ENCODE data around the gene CHN1. TPM values are rescaled to one million over a fixed set of nuclear protein-coding genes. Genes with fewer than 3 reads are reported as not detected.

Gene CHN1
- polyA plus RNA-seq, 1 donor (not counting 4 experiments of a cell fraction or from before 2014, with no cell fraction given), result 2.3 TPM

- Histone ChIP-seq H3K4me3 (ENCODE audit: control insufficient read depth in 2 of 3, extremely low read depth in 1 of 3, insufficient read depth in 2 of 3, low read depth in 1 of 3, low read length in 3 of 3) (no peak overlapping the region), H3K27me3 (ENCODE audit: control insufficient read depth, extremely low read depth, insufficient read depth, low read length) (no peaks in the 10 kb centered on the region), H2AFZ (ENCODE audit: control insufficient read depth, low read length) (no peak overlapping the region), H3K4me1 (ENCODE audit: control insufficient read depth, extremely low read depth, insufficient read depth, low read length) (no peaks in the 10 kb centered on the region), H3K9ac (ENCODE audit: control insufficient read depth, extremely low read depth, insufficient read depth, low read length) (no peak overlapping the region), H4K20me1 (ENCODE audit: control insufficient read depth, extremely low read depth, insufficient read depth, low read length) (no peaks in the 10 kb centered on the region), H3K9me1 (ENCODE audit: control insufficient read depth, extremely low read depth, insufficient read depth, low read length) (no peaks in the 10 kb centered on the region), H3K36me3 (ENCODE audit: control insufficient read depth in 2 of 2, extremely low read depth in 1 of 2, insufficient read depth in 2 of 2, low read length in 2 of 2) (no peaks in the 10 kb centered on the region), H3K79me2 (ENCODE audit: control insufficient read depth, insufficient read depth, low read length) (no peaks in the 10 kb centered on the region), H3K27ac (ENCODE audit: control insufficient read depth, insufficient read depth, low read length) (no peak overlapping the region), H3K4me2 (ENCODE audit: control insufficient read depth, extremely low read depth, insufficient read depth, low read depth, low read length) (no peak overlapping the region), H3K9me3 (ENCODE audit: control insufficient read depth, low read depth, low read length) (no peaks in the 10 kb centered on the region)
- dilution Hi-C loops (cut with MboI; ENCODE audit: extremely low pct_ligation_motif_present, low sequenced_read_pairs), result no loop called here
- DNase-seq (ENCODE audit: low read depth, low spot score), result no peak
- no peak for TF ChIP-seq CTCF (optimal IDR thresholded peaks at IDR 0.05 in 1 of 3, IDR thresholded peaks at IDR 0.05 in 1 of 3, conservative IDR thresholded peaks at IDR 0.05 in 1 of 3; ENCODE audit: extremely low read depth in 1 of 3, insufficient read depth in 2 of 3, low read length in 3 of 3)
- TF ChIP-seq EZH2 (IDR thresholded peaks at IDR 0.05; ENCODE audit: low read length), result no peak
- FAIRE-seq, result no peak
Observed at GRCh38 chr2:174787487-174788205, 217.5 kb downstream of the CHN1 start.

- H3K27me3 ChIP-seq (ENCODE audit: control insufficient read depth, extremely low read depth, insufficient read depth, low read length), result no peaks in the 10 kb centered on the region
- no peaks in the 10 kb centered on the region for H3K9me3 ChIP-seq (ENCODE audit: control insufficient read depth, low read depth, low read length)
- no peak overlapping the region for H3K9ac ChIP-seq (ENCODE audit: control insufficient read depth, extremely low read depth, insufficient read depth, low read length)
- TF ChIP-seq EZH2 (IDR thresholded peaks at IDR 0.05; ENCODE audit: low read length) (no peak), CTCF (optimal IDR thresholded peaks at IDR 0.05 in 1 of 3, IDR thresholded peaks at IDR 0.05 in 1 of 3, conservative IDR thresholded peaks at IDR 0.05 in 1 of 3; ENCODE audit: extremely low read depth in 1 of 3, insufficient read depth in 2 of 3, low read length in 3 of 3) (no peak)
- no peaks in the 10 kb centered on the region for H3K79me2 ChIP-seq (ENCODE audit: control insufficient read depth, insufficient read depth, low read length)
- FAIRE-seq, result no peak
- H4K20me1 ChIP-seq (ENCODE audit: control insufficient read depth, extremely low read depth, insufficient read depth, low read length), result no peaks in the 10 kb centered on the region
- no peak overlapping the region for H2AFZ ChIP-seq (ENCODE audit: control insufficient read depth, low read length)
- no peaks in the 10 kb centered on the region for H3K36me3 ChIP-seq (ENCODE audit: control insufficient read depth in 2 of 2, extremely low read depth in 1 of 2, insufficient read depth in 2 of 2, low read length in 2 of 2)
- H3K27ac ChIP-seq (ENCODE audit: control insufficient read depth, insufficient read depth, low read length), result no peak overlapping the region
- no peaks in the 10 kb centered on the region for H3K4me1 ChIP-seq (ENCODE audit: control insufficient read depth, extremely low read depth, insufficient read depth, low read length)
- no peak overlapping the region for H3K4me2 ChIP-seq (ENCODE audit: control insufficient read depth, extremely low read depth, insufficient read depth, low read depth, low read length)
- dilution Hi-C loops (cut with MboI; ENCODE audit: extremely low pct_ligation_motif_present, low sequenced_read_pairs), result no loop called here
- H3K9me1 ChIP-seq (ENCODE audit: control insufficient read depth, extremely low read depth, insufficient read depth, low read length), result no peaks in the 10 kb centered on the region
- no peak overlapping the region for H3K4me3 ChIP-seq (ENCODE audit: control insufficient read depth in 2 of 3, extremely low read depth in 1 of 3, insufficient read depth in 2 of 3, low read depth in 1 of 3, low read length in 3 of 3)
- DNase-seq (ENCODE audit: low read depth, low spot score), result no peak
Observed at GRCh38 chr2:174786066-174786725, 219.0 kb downstream of the CHN1 start.
